Measurements from ENCODE around the gene STAT4.

STAT4 gene

DNA sequence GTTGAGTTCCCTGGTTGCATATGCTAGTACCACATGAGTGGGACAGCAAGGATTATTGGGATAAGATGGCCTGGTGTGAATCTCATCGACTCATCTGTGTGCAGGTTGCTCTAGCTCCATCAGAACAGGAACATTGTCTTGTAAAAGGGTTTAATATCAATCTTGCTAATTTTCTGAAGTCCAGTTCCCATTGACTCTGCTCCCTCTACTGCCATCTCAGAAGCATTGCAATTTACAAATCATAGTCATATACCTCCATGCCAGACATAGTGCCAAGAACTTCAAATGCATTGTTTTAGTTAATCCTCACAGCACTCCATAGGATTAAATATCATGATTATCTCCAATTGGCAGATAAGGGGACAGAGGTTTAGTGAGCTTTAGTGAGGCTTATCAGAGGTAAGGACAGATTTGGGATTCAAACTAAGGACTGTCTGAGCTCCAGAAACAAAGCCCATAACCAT, 4.8 kb upstream of the STAT4 start:
- H3K4ac ChIP-seq (ENCODE audit: low read depth, low read length) = no peak overlapping the region
- no peak overlapping the region for H3K18ac ChIP-seq (ENCODE audit: low read length)
- no peaks in the 10 kb centered on the region for H3K36me3 ChIP-seq (ENCODE audit: control insufficient read depth in 1 of 2, insufficient read depth in 2 of 2, low read length in 2 of 2)
- no peak overlapping the region for H3K4me2 ChIP-seq (ENCODE audit: low read length)
- no peak overlapping the region for H2BK5ac ChIP-seq (ENCODE audit: low read depth, low read length, poor library complexity)
- H3K27me3 ChIP-seq (ENCODE audit: insufficient read depth, low read length) = peaks cover 3% of the 10 kb centered on the region
- H3K9ac ChIP-seq (ENCODE audit: low read length) = no peak overlapping the region
- H4K8ac ChIP-seq (ENCODE audit: low read depth, low read length) = no peak overlapping the region
- H3K4me1 ChIP-seq (ENCODE audit: control insufficient read depth in 1 of 2, insufficient read depth in 2 of 2, low read length in 2 of 2) = peaks cover 0 to 5% of the 10 kb centered on the region in 2 experiments
- no peaks in the 10 kb centered on the region for H3K79me1 ChIP-seq (ENCODE audit: low read length)
- no peak overlapping the region for H4K12ac ChIP-seq (ENCODE audit: low read depth, low read length)
- no peak overlapping the region for H3K23ac ChIP-seq (ENCODE audit: low read length)
- no peaks in the 10 kb centered on the region for H3K79me2 ChIP-seq (ENCODE audit: control insufficient read depth, insufficient read depth, low read length, poor library complexity)
- peak in 1 of 2 donors; percentile 60 for DNase-seq
- H3K27ac ChIP-seq (ENCODE audit: low read depth, low read length) = no peak overlapping the region
- H2BK120ac ChIP-seq (ENCODE audit: insufficient read depth, low read length, poor library complexity) = no peak overlapping the region
- no peak overlapping the region for H2BK12ac ChIP-seq (ENCODE audit: low read length)
- H2AFZ ChIP-seq (ENCODE audit: insufficient read depth, low read length, poor library complexity) = no peak overlapping the region
- H3K4me3 ChIP-seq (ENCODE audit: low read depth, low read length) = no peak overlapping the region
- no peak overlapping the region for H4K91ac ChIP-seq (ENCODE audit: low read depth, low read length)
- no peak overlapping the region for H3K14ac ChIP-seq (ENCODE audit: low read length)
- WGBS (ENCODE audit: extremely low coverage, insufficient coverage, insufficient read length) = no CpG with 5 or more reads among the region's 1 CpG
- no peaks in the 10 kb centered on the region for H3K9me3 ChIP-seq (ENCODE audit: insufficient read depth, low read depth, low read length)
- H2AK5ac ChIP-seq (ENCODE audit: low read length) = no peak overlapping the region

DNA sequence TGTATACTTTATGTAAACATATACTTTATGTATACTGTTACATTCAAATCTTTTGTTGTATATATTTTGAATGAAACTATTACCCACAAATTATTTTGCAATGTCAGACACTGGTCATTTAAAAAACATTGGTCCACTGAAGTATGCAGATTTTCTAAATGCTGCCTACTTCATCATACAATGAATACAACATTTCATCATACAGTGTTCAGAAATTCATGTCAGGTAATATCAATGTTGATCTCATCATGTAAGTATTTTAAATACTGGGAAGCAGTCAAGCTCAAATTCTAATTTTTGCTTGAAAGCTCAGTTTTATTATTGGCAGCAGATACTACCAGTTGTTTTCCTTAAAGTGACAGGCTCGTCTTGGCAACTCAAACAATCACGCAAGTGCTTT, 2.9 kb upstream of the STAT4 start:
- Histone ChIP-seq H3K36me3 (ENCODE audit: control insufficient read depth in 1 of 2, insufficient read depth in 2 of 2, low read length in 2 of 2) (no peaks in the 10 kb centered on the region), H3K79me1 (ENCODE audit: low read length) (no peaks in the 10 kb centered on the region), H3K9me3 (ENCODE audit: insufficient read depth, low read depth, low read length) (no peaks in the 10 kb centered on the region), H3K18ac (ENCODE audit: low read length) (no peak overlapping the region), H4K91ac (ENCODE audit: low read depth, low read length) (no peak overlapping the region), H4K12ac (ENCODE audit: low read depth, low read length) (no peak overlapping the region), H3K4me3 (ENCODE audit: low read depth, low read length) (no peak overlapping the region), H4K8ac (ENCODE audit: low read depth, low read length) (no peak overlapping the region), H2BK120ac (ENCODE audit: insufficient read depth, low read length, poor library complexity) (no peak overlapping the region), H3K4ac (ENCODE audit: low read depth, low read length) (no peak overlapping the region), H3K27ac (ENCODE audit: low read depth, low read length) (no peak overlapping the region), H3K14ac (ENCODE audit: low read length) (no peak overlapping the region), H3K4me1 (ENCODE audit: control insufficient read depth in 1 of 2, insufficient read depth in 2 of 2, low read length in 2 of 2) (peaks cover 0 to 10% of the 10 kb centered on the region in 2 experiments), H3K9ac (ENCODE audit: low read length) (no peak overlapping the region), H3K79me2 (ENCODE audit: control insufficient read depth, insufficient read depth, low read length, poor library complexity) (no peaks in the 10 kb centered on the region), H2BK5ac (ENCODE audit: low read depth, low read length, poor library complexity) (no peak overlapping the region), H3K23ac (ENCODE audit: low read length) (no peak overlapping the region), H3K4me2 (ENCODE audit: low read length) (no peak overlapping the region), H3K27me3 (ENCODE audit: insufficient read depth, low read length) (peaks cover 6% of the 10 kb centered on the region), H2AK5ac (ENCODE audit: low read length) (no peak overlapping the region), H2AFZ (ENCODE audit: insufficient read depth, low read length, poor library complexity) (no peak overlapping the region), H2BK12ac (ENCODE audit: low read length) (no peak overlapping the region)
- WGBS (ENCODE audit: extremely low coverage, insufficient coverage, insufficient read length) = no CpG with 5 or more reads among the region's 2 CpGs
- DNase-seq = no peak

GRCh38 chr2:191152482-191153240, 1.9 kb upstream of the STAT4 start:
- Histone ChIP-seq H3K79me1 (ENCODE audit: low read length) (no peaks in the 10 kb centered on the region), H3K23ac (ENCODE audit: low read length) (no peak overlapping the region), H2AFZ (ENCODE audit: insufficient read depth, low read length, poor library complexity) (no peak overlapping the region), H3K14ac (ENCODE audit: low read length) (no peak overlapping the region), H3K4me3 (ENCODE audit: low read depth, low read length) (no peak overlapping the region), H3K4me2 (ENCODE audit: low read length) (no peak overlapping the region), H4K8ac (ENCODE audit: low read depth, low read length) (no peak overlapping the region), H3K27me3 (ENCODE audit: insufficient read depth, low read length) (peaks cover 6% of the 10 kb centered on the region), H3K36me3 (ENCODE audit: control insufficient read depth in 1 of 2, insufficient read depth in 2 of 2, low read length in 2 of 2) (no peaks in the 10 kb centered on the region), H3K79me2 (ENCODE audit: control insufficient read depth, insufficient read depth, low read length, poor library complexity) (no peaks in the 10 kb centered on the region), H2BK120ac (ENCODE audit: insufficient read depth, low read length, poor library complexity) (no peak overlapping the region), H4K12ac (ENCODE audit: low read depth, low read length) (no peak overlapping the region), H2BK12ac (ENCODE audit: low read length) (no peak overlapping the region), H3K9ac (ENCODE audit: low read length) (no peak overlapping the region), H3K4me1 (ENCODE audit: control insufficient read depth in 1 of 2, insufficient read depth in 2 of 2, low read length in 2 of 2) (peaks cover 0 to 10% of the 10 kb centered on the region in 2 experiments), H3K18ac (ENCODE audit: low read length) (no peak overlapping the region), H2BK5ac (ENCODE audit: low read depth, low read length, poor library complexity) (no peak overlapping the region), H3K9me3 (ENCODE audit: insufficient read depth, low read depth, low read length) (no peaks in the 10 kb centered on the region), H3K27ac (ENCODE audit: low read depth, low read length) (no peak overlapping the region), H3K4ac (ENCODE audit: low read depth, low read length) (no peak overlapping the region), H2AK5ac (ENCODE audit: low read length) (no peak overlapping the region), H4K91ac (ENCODE audit: low read depth, low read length) (no peak overlapping the region)
- WGBS (ENCODE audit: extremely low coverage, insufficient coverage, insufficient read length) = no CpG with 5 or more reads among the region's 5 CpGs
- no peak for DNase-seq

- H3K79me2 ChIP-seq (ENCODE audit: control insufficient read depth, insufficient read depth, low read length, poor library complexity) = no peaks in the 10 kb centered on the region
- H3K9me3 ChIP-seq (ENCODE audit: insufficient read depth, low read depth, low read length) = no peaks in the 10 kb centered on the region
- H3K4me1 ChIP-seq (ENCODE audit: control insufficient read depth in 1 of 2, insufficient read depth in 2 of 2, low read length in 2 of 2) = peaks cover 0 to 10% of the 10 kb centered on the region in 2 experiments
- no peak overlapping the region for H4K8ac ChIP-seq (ENCODE audit: low read depth, low read length)
- H3K4me3 ChIP-seq (ENCODE audit: low read depth, low read length) = no peak overlapping the region
- H3K9ac ChIP-seq (ENCODE audit: low read length) = no peak overlapping the region
- no peak overlapping the region for H3K23ac ChIP-seq (ENCODE audit: low read length)
- H3K79me1 ChIP-seq (ENCODE audit: low read length) = no peaks in the 10 kb centered on the region
- no peak overlapping the region for H4K91ac ChIP-seq (ENCODE audit: low read depth, low read length)
- no CpG with 5 or more reads among the region's 6 CpGs for WGBS (ENCODE audit: extremely low coverage, insufficient coverage, insufficient read length)
- no peak for DNase-seq
- no peak overlapping the region for H3K18ac ChIP-seq (ENCODE audit: low read length)
- H3K14ac ChIP-seq (ENCODE audit: low read length) = no peak overlapping the region
- no peak overlapping the region for H2BK5ac ChIP-seq (ENCODE audit: low read depth, low read length, poor library complexity)
- H3K4me2 ChIP-seq (ENCODE audit: low read length) = peak overlapping the region; percentile 95
- no peak overlapping the region for H2AFZ ChIP-seq (ENCODE audit: insufficient read depth, low read length, poor library complexity)
- H4K12ac ChIP-seq (ENCODE audit: low read depth, low read length) = no peak overlapping the region
- no peak overlapping the region for H2BK12ac ChIP-seq (ENCODE audit: low read length)
- H3K36me3 ChIP-seq (ENCODE audit: control insufficient read depth in 1 of 2, insufficient read depth in 2 of 2, low read length in 2 of 2) = no peaks in the 10 kb centered on the region
- no peak overlapping the region for H3K27ac ChIP-seq (ENCODE audit: low read depth, low read length)
- H2BK120ac ChIP-seq (ENCODE audit: insufficient read depth, low read length, poor library complexity) = no peak overlapping the region
- no peak overlapping the region for H2AK5ac ChIP-seq (ENCODE audit: low read length)
- no peak overlapping the region for H3K4ac ChIP-seq (ENCODE audit: low read depth, low read length)
- peaks cover 6% of the 10 kb centered on the region for H3K27me3 ChIP-seq (ENCODE audit: insufficient read depth, low read length)
Observed at GRCh38 chr2:191151331-191151730, 537 bp upstream of the STAT4 start.

All from trophoblast cell (in vitro differentiated cells and primary cell).